Uterus (tissue), 2 donors: Measurements from ENCODE around the gene SMC6.

Experiments
- CTCF ChIP-seq, 4 experiments: fragments of 200-600 bp in 2 of 4; fragments of 450-650 bp in 2 of 4; sonication (generic) in 2 of 4; IDR thresholded peaks; one replicate each; pipeline ENCODE4 v1.5.1; 2016 to 2019; ENCODE audit warnings: antibody characterized with exemption in 4 of 4, mild to moderate bottlenecking in 2 of 4, moderate library complexity in 1 of 4
- POLR2A ChIP-seq, 2 donors: fragments of 450-650 bp; IDR thresholded peaks; one replicate each; pipeline ENCODE4 v1.6.1; 2016; ENCODE audit warnings: antibody characterized with exemption in 2 of 2, mild to moderate bottlenecking in 1 of 2, moderate library complexity in 1 of 2

- no peak for TF ChIP-seq CTCF (IDR thresholded peaks at IDR 0.05)
- no peak for TF ChIP-seq POLR2A (IDR thresholded peaks at IDR 0.05)
These were observed 106.5 kb downstream of the SMC6 start for GRCh38 chr2:17646838-17647701.
